ENCODE results near the gene RNF180. TPM values are rescaled to one million over a fixed set of nuclear protein-coding genes. Genes with fewer than 3 reads are reported as not detected.

The RNF180 gene
- total and polyA plus RNA-seq, 10 of the 15 experiments (the other 5 are each of a cell fraction or from before 2014, with no cell fraction given) = 0.16 to 1.2 (median 0.73) TPM

DNA sequence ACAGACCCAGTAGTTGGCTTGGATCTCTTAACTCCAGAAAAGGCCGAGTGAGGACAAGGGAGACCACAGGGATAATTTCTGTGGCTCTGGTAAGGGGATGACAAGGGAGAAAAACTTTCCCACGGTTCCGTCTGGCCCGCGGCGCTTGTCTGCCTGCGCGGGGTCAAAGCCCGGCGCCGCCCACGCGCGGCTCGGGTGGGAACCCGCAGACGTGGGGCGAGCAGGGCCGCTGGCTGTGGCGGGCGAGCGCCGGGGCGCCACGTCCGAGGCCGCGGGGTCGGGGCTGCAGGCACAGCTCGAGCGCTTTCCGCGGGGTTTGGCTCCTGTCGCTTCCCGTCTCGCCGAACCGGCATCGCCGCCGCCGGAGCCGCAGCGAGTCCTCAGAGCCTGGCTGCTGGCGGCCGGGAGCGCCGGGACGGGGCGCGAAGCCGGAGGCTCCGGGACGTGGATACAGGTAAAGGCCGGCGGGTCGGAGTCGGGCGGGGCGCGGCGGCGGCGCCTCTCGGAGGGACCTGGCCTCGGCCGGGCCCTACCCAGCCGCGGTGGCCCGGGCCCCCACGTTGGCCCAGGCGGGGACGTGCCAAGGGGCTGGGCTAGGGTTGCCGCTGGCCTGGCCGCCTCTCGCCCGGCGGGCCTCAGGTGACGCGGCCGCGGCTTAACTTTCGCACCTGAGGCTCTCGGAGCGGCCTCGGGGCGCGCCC lies at the start of gene RNF180 (continued):
- TF ChIP-seq, protein P1, sequence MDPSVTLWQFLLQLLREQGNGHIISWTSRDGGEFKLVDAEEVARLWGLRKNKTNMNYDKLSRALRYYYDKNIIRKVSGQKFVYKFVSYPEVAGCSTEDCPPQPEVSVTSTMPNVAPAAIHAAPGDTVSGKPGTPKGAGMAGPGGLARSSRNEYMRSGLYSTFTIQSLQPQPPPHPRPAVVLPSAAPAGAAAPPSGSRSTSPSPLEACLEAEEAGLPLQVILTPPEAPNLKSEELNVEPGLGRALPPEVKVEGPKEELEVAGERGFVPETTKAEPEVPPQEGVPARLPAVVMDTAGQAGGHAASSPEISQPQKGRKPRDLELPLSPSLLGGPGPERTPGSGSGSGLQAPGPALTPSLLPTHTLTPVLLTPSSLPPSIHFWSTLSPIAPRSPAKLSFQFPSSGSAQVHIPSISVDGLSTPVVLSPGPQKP (IDR thresholded peaks at IDR 0.05; ENCODE audit: low read depth, low read length) = no peak
- TF ChIP-seq ATF7 (IDR thresholded peaks at IDR 0.05; ENCODE audit: low read depth) (no peak), GATAD2B (conservative IDR thresholded peaks at IDR 0.05; ENCODE audit: low read depth) (peak; percentile 60; the same call in 1 of the 2 replicates), MTA3 (IDR thresholded peaks at IDR 0.05; ENCODE audit: borderline replicate concordance, low read length) (no peak)
- TF ChIP-seq, protein P2, sequence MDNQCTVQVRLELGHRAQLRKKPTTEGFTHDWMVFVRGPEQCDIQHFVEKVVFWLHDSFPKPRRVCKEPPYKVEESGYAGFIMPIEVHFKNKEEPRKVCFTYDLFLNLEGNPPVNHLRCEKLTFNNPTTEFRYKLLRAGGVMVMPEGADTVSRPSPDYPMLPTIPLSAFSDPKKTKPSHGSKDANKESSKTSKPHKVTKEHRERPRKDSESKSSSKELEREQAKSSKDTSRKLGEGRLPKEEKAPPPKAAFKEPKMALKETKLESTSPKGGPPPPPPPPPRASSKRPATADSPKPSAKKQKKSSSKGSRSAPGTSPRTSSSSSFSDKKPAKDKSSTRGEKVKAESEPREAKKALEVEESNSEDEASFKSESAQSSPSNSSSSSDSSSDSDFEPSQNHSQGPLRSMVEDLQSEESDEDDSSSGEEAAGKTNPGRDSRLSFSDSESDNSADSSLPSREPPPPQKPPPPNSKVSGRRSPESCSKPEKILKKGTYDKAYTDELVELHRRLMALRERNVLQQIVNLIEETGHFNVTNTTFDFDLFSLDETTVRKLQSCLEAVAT (IDR thresholded peaks at IDR 0.05) = peak; percentile 2; the same call in 1 of the 2 replicates
- TF ChIP-seq, protein P3, sequence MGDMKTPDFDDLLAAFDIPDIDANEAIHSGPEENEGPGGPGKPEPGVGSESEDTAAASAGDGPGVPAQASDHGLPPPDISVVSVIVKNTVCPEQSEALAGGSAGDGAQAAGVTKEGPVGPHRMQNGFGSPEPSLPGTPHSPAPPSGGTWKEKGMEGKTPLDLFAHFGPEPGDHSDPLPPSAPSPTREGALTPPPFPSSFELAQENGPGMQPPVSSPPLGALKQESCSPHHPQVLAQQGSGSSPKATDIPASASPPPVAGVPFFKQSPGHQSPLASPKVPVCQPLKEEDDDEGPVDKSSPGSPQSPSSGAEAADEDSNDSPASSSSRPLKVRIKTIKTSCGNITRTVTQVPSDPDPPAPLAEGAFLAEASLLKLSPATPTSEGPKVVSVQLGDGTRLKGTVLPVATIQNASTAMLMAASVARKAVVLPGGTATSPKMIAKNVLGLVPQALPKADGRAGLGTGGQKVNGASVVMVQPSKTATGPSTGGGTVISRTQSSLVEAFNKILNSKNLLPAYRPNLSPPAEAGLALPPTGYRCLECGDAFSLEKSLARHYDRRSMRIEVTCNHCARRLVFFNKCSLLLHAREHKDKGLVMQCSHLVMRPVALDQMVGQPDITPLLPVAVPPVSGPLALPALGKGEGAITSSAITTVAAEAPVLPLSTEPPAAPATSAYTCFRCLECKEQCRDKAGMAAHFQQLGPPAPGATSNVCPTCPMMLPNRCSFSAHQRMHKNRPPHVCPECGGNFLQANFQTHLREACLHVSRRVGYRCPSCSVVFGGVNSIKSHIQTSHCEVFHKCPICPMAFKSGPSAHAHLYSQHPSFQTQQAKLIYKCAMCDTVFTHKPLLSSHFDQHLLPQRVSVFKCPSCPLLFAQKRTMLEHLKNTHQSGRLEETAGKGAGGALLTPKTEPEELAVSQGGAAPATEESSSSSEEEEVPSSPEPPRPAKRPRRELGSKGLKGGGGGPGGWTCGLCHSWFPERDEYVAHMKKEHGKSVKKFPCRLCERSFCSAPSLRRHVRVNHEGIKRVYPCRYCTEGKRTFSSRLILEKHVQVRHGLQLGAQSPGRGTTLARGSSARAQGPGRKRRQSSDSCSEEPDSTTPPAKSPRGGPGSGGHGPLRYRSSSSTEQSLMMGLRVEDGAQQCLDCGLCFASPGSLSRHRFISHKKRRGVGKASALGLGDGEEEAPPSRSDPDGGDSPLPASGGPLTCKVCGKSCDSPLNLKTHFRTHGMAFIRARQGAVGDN (IDR thresholded peaks at IDR 0.05) = peak; percentile 52
